Eye (tissue), 1 donor: ENCODE measurements around the gene ZMYND8.
A peak's percentile ranks its signal among the peaks of the same experiment; 100 is the strongest.
"Not testable (repeated sequence)": the region's sequence is repeated elsewhere in the genome, so short reads cannot be mapped to it uniquely, and the experiment has no call there.

Source experiments
- DNase-seq: peaks from one replicate; pipeline ENCODE4 v3.0.0-alpha.2; 2015

Gene ZMYND8

DNA sequence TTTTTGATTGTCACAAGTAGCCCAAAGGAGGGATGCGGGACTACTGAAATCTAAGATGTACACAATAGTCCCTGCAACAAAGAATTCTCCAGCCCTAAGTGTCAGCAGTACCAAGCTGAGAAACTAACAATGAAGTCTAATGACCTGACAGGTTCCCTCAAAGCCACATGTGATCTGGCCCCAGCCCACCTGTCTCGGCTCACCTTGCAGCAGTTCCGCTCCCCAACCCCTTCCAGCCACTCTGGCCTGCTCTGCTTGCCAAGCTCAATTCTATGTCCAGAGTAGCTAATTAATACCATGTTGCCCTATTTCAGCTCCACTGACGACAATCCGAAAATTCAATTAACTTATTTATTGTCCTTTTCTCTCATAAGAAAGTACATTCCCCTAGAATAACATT, 72.1 kb downstream of the ZMYND8 start:
- no peak for DNase-seq

DNA sequence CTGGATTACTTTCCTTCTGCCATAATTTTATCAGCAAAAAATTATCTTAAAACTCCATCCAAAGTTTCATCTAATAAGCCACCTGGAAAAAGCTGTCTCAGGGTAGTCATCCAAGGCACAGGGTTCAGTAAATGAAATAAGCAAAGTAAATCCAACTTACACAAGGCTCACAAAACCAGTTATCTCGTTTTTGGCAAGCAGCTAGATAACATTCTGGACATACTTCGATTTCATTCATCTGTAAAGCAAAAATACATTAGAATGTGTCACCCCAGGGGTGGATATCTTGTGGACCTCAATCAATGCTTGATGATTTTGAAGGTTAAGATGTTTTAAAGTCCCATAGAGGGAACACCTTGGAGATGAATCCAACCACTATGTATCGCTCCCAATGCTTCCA, 73.1 kb downstream of the ZMYND8 start:
- DNase-seq = no peak

DNA sequence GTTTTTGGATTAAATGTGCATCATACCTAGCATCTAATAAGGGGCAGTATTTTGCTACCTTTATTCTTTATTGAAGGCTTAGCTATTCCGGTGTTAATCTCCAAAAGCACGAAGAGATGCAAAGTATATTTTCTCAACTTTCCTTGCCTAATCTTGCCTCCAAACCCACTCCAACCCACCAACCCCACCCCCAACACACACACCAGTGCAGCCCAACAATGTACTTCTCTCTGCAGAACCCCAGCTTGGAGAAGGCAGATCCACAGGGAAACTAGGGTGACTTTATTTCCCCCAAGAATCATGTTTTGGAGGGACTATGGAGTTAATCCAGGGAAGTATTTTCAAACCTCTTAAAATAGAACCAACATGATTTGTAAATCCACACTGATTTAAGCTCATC, 73.6 kb downstream of the ZMYND8 start:
- DNase-seq = no peak

DNA sequence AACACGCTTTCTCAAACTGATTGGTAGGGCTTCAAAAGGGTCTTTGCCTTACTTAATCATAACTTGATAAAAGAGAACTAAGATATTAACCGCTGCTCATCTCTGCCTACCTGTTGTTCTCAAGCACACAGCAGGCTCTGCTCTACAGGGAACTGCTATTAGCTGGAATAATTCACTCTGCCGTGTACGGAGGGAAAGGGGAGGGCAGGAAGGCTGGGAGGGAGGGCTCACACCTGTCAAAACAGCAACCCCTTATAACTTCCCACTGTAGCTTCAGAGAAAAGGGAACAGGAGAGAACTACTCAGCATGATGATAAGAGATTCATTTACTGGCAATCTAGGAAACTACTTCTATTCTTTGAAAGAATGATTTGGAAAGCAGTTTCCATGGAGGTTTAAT, 75.1 kb downstream of the ZMYND8 start:
- DNase-seq = no peak

DNA sequence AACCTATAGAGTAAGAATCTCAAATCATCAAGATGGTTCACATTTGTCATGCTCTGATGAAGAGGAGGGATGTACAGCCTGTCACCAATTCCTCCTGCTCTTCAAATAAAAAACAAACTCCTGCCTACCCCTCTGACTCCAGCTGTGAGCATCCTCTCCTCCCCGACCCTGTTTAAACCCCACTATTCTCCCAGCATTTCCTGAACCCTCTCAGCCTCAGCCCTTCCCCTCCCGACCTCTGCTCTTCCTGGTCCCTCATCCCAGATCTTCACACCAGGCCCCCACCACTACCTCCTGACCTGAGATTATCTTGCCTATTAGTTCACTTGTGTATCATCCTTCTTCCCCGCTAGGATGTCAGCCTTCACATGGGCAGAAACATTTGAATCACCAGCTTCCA, 75.8 kb downstream of the ZMYND8 start:
- DNase-seq = no peak

DNA sequence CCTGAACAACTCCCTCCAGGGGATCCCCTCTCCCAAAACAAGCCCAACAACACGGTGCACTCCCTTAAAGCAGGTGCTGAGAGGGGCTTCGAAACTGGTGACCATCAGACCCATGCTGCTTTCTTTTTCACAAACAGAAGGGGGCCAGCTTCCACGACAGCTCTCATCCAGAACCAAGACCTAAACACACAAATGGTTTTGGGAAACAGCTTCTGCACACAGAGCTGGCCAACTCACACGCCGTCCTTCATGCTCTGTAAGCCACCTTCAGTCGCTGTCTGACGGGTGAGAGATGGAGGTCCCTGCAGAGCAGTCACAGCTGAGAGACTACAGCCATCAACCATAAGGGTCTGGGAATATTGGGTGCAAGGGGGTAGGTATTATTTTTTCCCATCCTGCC, 76.3 kb downstream of the ZMYND8 start:
- DNase-seq = no peak

DNA sequence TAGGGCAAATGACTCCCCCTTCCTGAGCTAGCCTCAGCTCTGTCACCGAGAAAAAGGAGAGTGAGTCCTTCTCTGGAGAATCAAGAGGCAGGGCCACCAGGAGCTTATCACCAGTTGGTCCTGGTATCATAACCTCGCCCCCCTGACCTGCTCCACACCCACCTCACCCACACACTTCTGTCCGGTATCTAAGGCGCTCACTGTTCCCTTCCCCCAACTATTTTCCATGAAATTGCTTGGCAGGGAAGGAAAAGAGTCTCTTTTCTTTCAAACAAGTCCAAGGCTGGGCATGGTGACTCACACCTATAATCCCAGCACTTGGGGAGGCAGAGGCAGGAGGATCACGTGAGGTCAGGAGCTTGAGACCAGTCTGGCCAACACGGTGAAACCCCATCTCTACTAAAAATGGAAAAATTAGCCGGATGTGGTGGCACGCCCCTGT, 77.6 kb downstream of the ZMYND8 start:
- DNase-seq = no peak

DNA sequence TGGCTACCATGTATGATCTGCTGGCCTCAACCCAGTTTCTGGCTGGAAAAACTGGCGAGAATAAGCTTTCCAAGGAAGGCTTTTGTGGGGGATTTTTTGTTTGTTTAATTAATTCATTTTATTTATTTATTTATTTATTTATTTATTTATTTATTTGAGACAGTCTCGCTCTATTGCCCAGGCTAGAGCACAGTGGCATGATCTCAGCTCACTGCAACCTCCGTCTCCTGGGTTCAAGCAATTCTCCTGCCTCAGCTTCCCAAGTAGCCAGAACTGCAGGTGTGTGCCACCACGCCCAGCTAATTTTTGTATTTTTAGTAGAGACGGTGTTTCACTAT, 79.0 kb downstream of the ZMYND8 start:
- DNase-seq = not testable (repeated sequence)

DNA sequence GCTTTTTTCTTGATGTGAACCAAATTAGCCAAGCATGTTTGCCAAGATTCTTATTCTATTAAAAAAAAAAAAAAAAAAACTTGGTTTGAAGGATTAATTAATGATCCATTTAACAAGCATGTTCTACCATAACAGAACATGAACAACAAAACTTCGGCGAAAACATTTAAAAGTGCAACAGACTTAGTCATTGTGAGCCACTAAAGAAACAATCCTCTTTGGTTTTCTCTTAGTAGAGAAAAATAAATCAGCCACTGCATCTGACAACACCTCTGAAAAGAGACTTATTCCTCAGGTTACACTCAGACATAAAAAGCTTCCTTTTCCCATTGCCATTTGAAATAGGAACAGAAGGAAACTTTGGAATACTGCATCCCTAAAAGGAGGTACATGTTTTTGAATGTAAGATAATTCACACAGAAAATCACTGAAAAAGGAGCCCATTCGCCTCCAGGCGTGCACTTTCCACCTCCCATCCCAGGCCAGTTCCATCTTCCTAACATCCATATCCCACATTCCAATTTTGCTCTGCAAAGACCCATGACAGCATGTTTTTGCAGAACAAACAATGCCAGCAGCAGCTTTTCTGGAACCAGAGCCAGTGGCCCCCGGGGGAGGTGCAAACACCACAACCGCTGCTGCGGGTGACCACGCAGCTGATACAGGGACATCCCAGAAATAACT, 79.5 kb downstream of the ZMYND8 start:
- DNase-seq = no peak

DNA sequence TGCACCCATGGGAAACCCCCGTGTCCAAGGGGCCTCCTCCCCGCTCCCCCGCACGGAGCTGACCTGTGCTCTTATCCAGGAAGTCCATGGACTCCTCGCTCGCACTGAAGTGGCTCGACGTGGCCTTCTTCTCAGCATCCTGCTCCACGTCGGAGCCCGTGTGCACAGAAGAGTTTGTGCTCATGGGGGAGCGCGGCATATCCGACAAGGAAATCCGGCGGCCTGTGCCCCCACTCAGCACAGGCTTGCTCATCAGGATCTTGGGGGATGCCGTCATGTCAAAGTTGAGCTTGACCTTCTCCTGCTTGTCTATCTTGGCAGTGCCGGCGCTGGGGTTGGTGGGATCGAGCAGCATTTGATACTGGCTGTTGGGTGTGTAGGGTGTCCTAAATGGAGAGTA, 80.2 kb downstream of the ZMYND8 start:
- DNase-seq = no peak

DNA sequence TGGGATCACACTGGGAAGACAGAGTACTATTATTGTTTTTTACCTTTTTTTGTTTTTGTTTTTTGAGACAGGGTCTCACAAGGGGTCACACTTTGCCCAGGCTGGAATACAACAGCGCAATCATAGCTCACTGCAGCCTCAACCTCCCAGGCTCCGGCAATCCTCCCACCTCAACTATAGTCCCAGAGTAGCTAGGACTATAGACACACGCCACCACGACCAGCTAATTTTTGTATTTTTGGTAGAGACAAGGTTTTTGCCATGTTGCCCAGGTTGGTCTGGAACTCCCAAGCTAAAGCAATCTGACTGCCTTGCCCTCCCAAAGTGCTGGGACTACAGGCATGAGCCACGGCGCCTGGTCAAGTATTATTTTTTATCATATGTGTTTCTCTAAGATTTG, 81.0 kb downstream of the ZMYND8 start:
- DNase-seq = no peak

DNA sequence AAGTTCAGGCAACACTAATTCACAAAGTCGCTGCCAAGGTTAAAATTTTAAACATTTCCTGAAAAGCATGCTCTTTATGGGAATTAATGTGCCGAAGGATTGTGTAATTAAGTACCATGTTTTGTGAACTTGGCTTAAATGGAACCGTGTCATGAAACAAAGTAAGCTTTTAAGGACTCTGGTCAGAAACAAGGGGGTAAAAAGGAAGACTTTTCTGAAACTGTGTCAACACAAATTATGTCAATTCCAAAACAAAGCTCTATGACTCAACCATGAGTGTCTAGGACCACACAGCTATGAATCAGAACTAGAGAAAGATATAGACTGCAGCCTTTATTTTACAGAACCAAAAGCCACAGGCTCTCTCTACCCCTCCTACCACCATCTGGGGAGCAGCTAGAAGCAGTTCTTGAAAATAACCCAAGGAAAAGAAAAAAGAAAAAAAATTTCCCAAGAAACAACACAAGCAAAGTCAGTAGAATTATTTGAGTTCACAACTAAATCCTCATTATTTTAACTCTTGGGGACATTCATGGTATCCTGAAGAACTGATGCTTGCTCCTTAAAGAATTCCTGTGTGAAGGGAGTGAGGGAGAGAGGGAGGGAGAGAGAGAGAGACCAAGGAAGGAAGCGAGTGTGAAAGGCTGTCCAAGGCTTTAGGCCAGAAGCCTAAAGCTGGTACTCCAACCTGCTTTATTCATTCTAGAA, 81.9 kb downstream of the ZMYND8 start:
- peak; percentile 55 for DNase-seq

DNA sequence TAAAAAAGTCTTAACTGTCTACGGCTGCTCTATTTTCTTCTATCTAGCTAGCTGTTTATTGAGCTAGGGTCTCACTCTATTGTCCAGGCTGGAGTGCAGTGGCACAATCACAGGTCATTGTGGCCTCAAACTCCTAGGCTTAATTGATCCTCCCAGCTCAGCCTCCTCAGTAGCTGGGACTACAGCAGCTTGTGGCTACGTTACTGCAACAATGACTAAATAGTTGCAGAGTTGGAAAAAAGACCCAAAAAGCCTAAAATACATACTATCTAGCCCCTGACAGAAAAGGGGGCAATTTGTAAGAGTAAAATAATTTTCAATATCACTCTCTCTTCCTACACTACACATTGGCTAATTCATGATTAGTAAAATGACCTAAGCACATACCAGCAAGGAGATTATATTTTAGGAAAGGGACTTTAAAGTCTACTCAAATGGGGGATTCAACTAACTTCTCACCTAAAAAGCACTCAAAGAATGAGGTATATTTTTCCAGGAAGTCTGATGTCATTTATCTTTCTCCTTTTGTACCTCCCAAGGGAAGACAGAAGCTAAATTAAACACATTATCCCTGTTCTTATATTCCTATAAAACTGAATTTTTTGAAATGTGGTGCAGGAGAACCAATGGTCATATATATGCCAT, 82.8 kb downstream of the ZMYND8 start:
- DNase-seq = no peak

DNA sequence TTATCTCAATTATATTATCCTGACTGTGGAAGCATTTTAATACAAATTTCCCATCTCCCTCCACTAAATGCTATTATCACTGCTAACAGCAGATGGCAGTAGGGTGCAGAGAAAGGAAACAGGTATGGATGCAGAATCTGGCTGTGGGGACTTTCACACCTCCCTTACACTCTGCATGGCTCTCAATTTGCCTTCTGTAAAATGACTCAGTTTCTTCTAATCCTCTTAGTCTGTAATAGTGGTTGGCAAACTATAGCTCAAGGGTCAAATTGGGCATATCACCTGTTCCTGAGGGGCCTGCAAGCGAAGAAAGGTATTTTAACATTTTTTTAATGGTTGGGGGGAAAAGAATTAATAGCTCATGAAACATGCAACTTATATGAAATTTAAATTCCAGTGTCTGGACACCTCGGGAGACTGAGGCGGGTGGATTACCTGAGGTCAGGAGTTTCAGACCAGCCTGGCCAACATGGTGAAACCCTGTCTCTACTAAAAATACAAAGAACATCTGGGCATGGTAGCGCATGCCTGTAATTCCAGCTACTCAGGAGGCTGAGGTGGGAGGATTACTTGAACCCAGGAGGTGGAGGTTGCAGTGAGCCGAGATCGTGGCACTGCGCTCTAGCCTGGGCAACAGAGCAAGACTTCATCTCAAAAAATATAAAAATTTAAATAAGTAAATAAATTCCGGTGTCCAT, 83.5 kb downstream of the ZMYND8 start:
- peak; percentile 92 for DNase-seq

DNA sequence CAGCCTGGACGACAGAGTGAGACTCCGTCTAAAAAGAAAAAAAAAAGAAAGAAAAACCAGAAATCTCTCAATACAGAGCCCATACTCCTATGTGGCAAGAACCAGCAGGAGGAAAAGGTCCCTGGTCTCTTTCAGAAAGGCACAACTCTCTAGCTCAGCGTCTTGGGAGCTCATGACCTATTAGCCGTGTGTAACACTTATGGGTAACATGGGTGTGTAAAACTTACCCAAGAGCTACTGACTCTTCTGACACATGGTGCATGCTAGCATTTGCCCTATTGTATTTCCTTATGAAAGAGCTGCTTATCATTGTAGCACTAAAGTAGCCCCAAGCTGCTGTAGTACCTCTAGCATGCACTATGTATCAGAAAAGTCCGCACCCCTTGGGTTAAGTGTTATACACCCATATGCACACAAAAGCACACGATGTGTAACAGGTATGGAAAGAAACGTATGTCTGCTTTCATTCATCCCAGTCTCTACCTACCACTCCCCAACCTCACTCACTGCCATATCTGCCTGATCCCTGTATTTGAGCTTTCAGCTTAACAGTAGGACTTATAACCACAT, 85.4 kb downstream of the ZMYND8 start:
- no peak for DNase-seq

DNA sequence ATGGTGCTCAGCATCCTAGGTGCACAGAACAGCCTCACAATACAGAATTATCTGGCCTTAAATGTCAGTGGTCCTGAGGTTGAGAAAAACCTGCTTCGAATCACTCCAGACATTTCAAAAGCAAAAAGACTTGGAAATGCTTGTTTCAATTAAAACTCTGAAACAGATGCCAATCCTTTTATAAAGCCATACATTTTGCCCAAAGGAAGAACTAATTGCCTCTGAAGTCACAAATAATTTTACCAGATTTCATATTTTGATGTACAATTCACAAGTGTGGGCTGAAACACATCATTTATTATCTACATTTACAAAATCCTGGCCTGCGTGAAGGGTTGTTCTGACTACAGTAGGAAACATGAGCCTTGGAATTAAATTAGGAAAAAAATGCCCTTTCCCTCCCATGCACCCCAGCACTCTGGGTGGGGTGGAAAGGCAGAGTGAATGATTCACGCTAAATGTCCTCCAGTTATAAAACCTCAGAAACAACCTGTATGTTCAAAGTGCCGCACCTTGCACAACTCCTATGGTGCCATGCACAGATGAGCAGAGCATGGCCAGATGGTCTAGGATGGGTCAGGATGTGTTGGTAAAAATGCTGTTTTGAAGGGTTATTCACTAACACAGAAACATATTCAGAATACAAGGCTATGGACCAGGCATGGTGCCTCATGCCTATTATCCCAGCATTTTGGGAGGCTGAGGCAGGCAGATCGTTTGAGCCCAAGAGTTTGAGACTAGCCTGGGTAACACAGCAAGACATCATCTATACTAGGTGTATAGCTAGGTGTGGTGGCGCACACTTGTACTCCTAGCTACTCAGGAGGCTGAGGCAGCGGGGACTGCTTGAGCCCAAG, 87.0 kb downstream of the ZMYND8 start:
- DNase-seq = no peak

DNA sequence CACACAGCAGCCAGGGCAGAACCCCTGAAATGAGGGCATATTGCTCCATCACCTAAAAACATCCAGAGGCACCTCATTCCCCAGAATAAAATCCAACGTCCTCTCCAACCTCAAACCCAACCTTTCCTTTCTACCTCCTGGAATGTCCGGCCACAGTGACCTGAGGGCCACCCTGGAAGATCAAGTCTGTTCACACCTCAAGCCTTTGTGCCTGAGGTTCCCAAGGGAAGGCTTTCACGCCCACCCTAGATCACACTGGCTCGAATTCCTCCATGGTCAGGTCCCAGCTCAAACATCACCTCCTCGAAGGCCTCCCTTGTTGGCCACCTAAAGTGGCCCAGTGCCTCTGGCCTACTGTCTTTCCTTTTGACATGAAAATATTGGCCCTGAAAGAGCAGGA, 88.9 kb downstream of the ZMYND8 start:
- no peak for DNase-seq

DNA sequence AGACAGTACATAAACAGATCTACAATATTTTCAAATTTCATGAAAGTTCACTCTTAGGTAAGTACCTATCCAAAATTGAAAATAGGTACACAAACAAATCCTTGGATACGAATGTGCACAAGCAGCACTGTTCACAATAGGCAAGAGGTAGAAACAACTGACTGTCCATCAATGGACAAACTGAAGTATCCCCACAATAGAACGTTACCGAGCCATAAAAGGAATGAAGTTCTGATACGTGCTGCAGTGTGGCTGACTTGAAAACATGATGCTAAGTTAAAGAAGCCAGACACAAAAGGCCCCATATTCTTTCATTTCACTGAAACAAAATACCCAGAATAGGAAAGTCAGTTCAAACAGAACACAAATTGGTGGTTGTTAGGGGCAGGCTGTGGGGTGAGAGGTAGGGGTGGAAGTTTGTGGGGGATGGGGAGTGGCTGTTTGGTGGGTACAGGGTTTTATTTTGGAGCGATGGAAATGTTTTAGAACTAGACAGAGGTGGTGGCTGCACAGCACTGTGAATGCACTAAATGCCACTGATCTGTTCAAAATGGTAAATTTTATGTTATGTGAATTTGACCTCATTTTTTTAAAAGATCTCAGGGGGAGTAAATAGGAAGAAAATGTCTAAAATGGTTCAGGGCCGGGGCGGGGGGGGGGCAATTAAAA, 89.5 kb downstream of the ZMYND8 start:
- no peak for DNase-seq

DNA sequence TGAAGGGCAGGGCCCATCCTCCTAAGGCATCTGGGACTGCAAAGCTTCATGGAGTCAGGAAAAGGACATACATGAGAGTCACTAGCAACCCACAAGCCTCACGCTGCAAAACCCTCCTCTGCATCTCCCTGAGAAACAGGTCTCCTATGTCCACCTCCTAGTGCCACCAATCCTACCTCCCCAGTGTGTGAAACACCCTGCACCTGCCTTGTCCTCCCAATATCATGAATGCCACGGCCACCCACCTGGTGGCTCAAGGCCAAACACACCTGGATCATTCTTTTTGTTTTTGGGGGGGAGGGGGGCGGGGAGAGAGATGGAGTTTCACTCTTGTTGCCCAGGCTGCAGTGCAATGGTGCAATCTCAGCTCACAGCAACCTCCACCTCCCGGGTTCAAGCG, 90.5 kb downstream of the ZMYND8 start:
- no peak for DNase-seq

DNA sequence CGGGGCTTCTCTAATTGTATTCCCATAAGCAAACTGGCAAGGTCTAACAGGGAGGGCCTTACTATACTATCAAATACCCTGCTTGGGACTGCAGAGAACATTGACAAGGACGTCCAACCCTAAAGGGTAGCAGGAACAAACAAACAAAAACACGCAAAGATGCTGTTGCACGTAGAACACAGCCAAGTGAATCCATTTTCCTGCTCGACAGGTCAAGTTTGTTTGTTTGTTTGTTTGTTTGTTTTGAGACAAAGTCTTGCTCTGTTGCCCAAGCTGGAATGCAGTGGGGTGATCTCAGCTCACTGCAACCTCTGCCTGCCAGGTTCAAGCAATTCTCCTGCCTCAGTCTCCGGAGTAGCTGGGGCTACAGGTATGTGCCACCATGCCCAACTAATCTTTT, 91.3 kb downstream of the ZMYND8 start:
- no peak for DNase-seq

DNA sequence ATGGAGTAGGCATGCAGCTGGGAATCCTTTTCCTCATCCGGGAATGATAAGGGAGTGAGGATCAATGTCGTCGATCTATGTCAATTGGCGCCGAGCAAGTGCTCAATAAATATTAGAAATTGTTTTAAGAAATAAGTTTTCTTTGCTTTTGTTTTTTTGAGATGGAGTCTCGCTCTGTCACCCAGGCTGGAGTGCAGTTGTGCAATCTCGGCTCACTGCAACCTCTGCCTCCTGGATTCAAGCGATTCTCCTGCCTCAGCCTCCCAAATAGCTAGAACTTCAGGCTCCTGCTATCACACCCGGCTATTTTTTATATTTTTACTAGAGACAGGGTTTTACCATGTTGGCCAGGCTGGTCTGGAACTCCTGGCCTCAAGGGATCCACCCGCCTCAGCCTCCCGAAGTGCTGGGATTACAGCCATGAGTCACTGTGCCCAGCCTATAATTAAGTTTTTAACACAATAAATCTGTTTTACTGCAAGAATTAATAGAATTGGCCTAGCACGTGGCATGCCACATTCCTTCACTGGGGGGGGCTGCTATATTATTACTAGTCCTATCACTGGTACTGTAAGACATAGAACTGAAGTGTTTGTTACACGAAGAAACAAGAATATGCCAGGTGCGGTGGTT, 92.2 kb downstream of the ZMYND8 start:
- DNase-seq = not testable (repeated sequence)
